ENCODE results near the gene LRRC74B.
"Not testable (repeated sequence)": the region's sequence is repeated elsewhere in the genome, so short reads cannot be mapped to it uniquely, and the experiment has no call there.

GRCh38 chr22:21096878-21097277 lies 51.1 kb downstream of the LRRC74B start:
- TF ChIP-seq CTCF (IDR thresholded peaks at IDR 0.05; ENCODE audit: insufficient read depth, low read depth, low read length); EZH2 (IDR thresholded peaks at IDR 0.05; ENCODE audit: insufficient read depth, low read length): not testable (repeated sequence)
